ENCODE data around the gene EGFLAM. TPM values are rescaled to one million over a fixed set of nuclear protein-coding genes. Genes with fewer than 3 reads are reported as not detected.

EGFLAM gene
- total RNA-seq, 1 experiment from 2014 or later = 22.4 TPM

DNA sequence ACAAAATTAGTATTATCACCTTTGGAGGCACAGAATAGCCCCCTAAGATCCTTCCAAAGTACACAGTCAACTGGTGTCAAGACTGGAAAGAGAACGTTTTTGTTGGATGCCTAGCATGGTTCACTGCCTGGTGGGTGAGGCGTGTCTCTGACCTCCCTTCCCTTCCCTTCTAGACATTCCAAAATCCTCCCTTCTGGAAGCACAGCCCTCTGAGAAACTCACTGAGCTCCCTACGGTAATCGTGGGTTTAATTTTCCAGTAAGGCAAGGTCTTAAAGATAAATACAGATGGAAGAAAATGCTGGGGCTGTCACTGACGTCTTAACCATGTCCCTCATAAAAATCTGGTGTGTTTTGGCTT is 159.3 kb downstream of the EGFLAM start:
- no peak for DNase-seq (ENCODE audit: low read depth)

DNA sequence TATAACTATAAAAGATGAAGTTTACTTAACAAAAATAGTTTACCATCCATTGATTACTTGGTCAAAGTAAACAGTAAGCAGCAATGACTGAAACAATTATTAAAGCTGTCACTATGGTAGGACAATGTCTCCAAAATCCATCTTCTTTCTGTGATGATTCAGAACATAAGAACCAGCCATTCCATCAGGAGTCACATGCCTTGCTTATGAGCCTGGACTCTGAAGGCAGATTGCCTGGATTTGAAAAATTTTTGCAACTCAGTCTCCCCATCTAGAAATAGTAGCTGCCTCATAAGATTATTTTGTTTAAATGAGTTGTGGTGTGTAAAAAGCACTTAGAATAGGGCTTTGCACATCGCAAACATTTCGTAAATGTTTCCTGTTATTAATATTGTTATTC is 161.9 kb downstream of the EGFLAM start:
- DNase-seq (ENCODE audit: low read depth) = no peak

DNA sequence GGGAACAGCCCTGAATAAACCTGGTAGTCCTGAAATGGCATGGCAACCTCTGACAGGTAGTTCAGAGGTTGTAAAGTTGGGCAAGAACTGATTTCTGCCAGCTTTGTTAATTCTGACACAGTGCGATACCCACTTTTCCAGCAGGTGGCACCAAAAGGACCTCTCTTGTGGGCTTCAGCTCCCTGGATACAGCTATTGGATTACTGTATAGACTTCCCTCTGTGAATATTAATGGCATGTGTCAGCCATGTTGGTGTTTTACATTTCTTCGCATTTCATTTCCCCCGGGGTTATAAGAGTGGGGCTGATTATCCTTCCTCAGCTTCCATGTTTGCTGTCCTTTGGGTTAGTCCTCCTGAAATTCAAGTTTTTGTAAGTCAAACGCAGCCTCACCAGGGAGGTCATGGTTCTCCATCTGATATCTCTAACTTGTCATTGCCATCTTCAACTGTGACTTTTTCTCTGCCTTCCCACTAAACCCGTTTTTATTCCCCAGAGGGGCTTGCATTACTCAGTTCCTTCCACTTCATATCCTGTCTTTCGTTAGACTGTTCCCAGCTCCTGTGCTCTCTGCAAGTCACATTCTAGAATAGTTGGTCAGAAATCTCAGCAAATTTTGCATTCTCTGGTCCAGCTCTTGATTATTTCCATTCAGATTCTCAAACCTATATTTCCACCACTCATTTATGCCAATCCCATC is 162.5 kb downstream of the EGFLAM start:
- peak; percentile 86 for DNase-seq (ENCODE audit: low read depth)

DNA sequence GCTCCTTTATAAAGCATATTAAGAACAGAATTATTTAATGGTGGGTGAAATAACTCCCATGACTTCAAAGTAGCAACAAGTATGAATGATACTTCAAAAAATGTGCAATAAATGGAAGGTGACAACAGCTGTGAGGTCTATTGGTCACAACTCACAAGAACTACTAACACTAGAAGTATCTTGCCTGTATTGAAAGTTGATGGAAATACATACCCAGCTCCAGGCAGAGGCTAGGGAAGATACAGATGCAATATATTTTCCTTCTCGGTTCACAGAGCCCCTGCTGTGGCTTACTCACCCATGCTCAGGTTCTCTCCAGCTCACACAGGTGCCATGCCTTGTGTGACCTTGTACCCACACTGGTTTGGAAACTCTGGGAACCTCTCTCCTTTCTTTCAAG is 164.3 kb downstream of the EGFLAM start:
- peak; percentile 57 for DNase-seq (ENCODE audit: low read depth)

DNA sequence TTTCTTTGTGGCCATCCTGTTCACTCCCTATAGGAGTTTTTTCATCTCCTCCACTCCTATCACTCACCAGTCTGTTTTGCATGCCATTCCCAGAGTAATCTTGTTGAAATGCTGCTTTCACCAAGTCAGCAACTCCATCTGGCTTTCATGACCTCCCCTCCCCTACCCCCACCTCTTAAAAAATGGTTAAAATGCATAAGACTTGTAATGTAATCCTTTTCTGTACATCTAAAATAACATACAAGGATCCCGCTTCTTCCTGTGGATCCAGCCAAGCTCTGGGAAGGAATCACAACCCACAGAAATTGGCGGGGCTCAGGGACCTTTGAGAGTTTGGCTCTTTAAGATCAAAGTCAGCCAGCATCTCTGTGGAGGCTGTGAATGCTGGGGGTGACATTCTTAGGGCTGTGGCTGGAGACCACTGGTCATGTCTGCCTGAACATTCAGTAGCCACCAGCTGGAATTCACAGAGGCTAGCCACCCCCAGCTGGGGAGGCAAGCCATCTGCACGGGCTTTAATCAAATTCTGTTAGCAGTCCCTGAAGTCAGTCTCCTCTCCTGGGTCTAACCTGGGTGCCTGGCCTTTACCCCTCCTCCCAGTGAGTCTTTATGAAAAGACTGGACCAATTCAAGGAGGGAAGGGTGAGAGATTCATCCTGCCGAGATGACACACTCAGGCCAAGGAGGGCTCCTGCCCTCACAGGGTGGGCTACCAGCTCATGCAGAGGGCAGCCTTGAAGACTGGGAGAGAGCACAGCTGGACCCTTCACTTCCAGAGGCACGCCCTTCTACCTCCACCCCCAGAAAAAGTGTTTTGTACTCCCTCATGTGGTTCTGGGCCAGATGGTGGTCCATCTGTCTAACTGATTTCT is 165.2 kb downstream of the EGFLAM start:
- DNase-seq (ENCODE audit: low read depth) = no peak

DNA sequence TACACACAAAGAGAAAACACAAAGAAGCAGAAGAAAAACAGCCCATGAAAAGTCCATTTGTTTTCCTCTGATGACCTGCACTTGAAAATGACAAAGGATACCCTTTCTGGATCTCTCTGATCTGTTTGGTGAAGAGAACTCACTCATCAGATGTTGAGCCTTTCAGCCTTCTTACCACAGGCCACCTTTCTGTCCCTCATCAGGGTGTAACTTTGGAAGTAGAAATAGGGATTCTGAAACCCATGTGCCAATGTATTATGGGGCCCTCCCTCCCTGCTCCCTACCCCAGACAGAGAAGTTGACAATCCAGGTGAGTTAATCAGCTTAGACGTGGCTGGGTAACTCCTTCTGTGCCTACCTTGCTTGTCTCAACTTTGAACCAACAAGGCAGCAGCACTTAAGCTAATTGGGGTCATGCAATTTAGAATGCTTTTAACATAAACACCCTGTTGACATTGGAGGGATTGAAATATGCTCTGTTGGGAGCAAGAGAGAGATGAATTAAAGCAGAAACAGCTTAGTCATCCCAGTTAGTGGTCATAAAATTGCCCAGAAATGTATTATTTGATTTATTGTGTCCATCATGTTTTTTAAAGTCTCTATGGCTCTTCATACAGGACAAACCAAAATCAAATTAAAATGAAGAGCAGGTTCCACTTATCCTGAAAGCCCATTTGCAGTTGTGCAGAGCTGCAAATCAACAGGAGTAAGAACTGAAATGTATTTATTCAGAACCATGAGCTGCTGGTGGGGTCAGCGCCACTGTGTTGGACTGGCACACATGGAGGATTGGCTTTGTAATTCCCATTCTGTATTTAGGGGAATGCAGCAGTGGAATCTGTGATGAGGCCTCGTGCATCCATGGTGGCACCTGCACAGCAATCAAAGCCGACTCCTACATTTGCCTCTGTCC is 166.0 kb downstream of the EGFLAM start:
- peak; percentile 42 for DNase-seq (ENCODE audit: low read depth)

DNA sequence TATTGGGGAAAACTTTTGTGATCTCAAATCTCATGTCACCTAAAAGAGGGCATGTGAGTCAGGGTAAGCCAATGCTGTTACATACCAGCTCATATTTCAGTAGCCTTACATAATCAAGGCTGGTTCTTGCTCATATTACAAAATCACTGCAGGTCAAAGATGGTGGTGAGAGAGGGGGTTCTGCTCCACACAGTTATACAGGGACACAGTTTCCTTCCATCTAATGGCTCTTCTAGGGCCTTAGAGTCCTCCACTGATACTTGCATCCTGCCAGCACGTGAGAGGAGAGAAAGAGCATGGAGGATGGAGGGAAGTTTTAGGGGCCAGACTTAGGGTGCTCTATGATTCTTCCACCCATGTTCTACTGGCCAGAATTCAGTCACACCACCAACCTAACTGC is 168.1 kb downstream of the EGFLAM start:
- peak; percentile 71 for DNase-seq (ENCODE audit: low read depth)

DNA sequence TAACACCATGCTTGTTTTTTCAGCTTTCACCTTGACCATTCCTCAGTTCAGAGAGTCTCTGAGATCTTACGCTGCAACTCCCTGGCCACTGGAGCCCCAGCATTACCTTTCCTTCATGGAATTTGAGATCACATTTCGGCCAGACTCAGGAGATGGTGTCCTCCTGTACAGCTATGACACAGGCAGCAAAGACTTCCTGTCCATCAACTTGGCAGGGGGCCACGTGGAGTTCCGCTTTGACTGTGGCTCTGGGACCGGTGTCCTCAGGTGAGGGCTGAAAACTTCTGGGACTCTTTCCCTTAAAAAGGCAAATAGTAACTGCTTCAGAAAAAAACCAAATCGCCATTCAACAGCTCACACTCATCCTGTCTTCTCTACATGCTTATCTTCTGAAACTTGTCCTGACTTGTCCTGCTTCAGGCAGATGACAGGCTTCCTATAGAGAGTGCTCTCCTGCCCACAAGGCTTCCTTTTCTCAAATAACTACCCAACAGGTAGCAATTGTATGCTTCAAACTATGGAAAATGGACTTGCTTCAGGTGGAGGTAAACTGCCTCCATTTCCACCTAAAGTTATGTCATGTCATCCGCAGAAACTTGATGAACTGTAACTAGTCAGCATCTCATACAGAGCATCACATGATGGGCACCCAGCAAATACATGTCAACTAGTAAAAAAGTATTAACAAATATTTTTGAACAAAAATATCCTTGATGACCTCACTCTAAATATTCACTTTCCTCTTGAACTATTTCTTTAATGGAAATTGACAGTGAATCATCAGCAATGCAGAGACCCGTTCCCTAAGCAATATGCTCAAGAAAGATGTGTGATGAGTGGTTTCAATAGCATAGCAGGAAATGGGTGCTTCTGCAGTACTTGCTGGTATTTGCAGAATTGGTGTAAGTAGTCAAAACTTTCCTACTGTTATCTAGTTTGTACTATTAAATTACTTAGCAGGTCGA is 168.9 kb downstream of the EGFLAM start:
- peak; percentile 50 for DNase-seq (ENCODE audit: low read depth)

DNA sequence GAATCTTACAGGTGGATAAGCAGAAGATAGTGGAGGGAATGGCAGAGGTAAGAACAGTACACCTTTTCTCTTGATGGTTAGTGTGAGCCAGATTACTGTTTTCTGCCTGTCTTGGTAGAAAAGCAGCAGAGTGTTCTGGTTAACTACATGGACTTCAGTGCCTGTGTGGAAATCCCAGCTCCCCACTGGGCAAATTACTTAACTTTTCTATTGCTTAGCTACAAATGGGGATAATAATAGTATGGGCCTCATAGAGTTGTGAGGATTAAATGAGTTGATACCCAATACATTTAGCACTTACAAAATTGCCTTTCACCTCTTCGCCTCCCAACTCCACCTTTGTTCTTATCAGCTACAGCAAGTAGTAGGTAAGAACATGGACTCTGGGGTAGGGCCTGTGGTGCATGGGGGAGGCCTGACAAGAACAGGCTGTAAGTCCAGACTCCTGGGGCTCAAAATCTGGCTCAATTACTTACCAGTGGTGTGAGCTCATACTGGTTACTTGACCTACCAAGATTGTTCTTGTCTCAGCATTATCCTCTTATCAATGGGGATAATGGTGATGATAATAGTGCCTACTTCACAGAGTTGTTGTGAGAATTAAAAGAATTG is 173.0 kb downstream of the EGFLAM start:
- no peak for DNase-seq (ENCODE audit: low read depth)

DNA sequence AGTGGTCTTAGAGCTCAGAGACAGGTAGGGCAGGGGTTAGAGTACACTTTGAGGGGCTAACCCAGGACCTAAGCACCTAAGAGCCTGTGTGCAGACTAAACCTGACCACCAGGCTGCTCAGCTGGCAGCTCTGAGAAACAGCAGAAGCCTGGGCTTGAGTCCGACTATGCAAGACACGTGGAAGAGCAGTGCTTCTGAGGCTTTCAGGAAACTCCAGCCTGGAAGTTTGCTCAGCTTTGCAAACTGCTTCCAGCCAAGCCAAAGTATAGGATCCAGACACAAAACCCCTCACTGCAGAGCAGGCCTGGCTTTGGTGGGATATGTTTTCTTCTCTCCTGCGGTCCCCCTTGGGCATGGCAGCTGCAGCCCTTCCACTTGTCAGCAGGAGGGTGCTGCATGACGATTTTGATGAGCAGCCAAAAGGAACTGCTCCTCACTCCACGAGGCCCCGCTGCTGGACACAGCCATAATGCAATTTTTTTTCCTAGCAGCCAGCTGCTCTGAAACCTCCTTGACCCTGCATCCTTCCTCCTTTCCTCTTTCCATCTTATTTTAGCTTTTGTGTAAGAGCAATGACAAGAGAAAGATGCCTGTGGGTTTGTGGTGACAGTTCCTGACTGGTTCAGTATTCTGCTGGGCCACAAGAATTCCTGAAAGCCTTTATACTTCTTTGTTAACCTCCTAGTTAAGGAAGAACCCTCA is 175.0 kb downstream of the EGFLAM start:
- DNase-seq (ENCODE audit: low read depth) = peak; percentile 95

DNA sequence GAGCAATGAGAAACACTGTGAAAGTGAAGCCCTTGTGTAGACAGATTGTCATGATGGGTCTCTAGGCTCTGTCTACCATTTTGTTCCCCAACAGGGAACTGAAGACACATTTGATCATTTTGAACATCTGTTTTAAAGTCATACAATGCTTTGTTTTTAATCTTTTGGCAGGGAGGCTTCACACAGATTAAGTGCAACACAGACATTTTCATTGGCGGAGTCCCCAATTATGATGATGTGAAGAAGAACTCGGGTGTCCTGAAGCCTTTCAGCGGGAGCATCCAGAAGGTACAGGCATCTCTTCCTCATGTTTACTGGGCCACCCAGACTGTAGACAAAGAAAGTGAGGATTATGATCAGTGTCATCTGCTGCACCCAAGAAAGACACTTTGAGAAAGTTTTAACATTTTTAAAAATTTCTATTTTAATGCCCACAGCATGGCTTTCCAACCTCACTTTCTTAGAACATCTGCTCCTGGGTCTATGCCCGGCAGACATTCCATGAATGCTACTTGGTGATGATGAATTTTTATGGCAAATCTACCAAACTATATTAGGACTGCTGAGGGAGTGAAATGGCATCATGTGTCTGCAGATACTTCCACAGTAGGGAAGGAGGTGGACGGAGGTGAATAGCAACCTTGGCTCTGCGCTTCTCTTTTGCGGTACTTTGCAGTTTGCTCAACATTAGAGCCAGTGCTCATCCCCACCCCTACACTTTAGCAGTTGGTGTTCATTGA is 176.8 kb downstream of the EGFLAM start:
- DNase-seq (ENCODE audit: low read depth) = peak; percentile 67

DNA sequence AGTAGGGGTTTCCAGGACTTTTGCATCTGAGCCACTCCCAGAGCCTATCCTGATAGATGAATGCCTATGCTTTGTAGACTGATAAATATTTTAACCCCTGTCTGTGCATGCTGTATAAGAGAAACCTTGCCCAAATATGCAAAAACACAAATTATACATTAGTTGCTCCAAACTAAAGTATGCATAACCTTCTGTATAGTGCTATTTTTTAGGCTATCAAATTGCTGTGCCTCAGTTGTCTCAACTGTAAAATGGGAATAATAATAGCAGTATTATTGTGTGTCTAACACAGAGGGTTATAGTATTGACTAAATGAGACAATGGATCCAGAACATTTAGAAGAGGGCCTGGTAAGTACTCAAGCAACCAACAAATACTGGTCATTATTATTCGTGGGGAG is 180.4 kb downstream of the EGFLAM start:
- DNase-seq (ENCODE audit: low read depth) = no peak

DNA sequence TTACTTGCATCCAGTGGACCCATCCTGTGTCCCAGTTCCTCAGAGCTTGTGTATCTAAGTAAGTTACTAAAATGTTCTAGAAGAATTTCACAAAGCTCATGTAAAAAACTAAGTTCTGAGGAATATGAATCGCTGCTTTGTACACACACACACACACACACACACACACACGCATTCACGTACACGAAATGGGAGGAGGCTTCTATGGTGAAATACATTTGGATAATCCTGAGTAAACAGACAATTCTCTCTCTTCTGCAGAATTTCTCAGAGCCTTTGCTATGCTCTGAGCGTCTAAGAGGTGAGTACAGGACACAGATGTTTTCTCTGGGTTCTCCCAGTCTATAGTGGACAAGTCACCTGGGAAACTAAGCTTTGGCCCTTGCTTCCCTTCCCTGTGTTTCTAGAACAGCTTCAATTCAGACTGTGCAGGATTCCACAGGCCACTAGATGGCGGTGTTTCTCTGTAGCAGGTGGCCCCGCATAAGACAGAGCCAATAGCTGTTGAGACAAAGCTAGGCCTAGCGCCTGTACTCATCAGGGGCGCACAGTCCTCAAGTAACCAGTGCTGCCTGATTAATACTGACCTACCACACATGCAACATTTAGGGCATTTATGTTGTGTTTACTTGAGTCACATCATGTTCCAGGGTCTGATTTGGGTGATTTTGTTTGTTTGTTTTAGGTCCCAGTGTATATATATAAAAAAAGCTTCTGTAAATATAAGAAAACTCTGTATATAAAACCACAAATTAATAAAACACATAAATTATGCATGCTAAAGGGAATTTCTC is 183.3 kb downstream of the EGFLAM start:
- peak; percentile 90 for DNase-seq (ENCODE audit: low read depth)

DNA sequence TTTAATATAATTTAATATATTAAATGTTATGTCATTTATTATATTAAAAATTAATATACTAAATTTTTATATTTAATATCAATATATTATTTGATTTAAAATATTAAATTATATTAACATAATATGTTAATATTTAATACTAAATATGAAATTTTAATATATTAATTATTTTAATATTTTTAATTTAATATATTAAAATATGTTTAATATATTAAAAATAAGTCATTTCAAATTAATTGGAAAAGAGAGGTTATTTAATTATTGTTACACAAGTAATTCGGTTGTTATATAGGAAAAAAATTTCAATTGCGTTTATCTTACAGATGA is 183.9 kb downstream of the EGFLAM start:
- no peak for DNase-seq (ENCODE audit: low read depth)

DNA sequence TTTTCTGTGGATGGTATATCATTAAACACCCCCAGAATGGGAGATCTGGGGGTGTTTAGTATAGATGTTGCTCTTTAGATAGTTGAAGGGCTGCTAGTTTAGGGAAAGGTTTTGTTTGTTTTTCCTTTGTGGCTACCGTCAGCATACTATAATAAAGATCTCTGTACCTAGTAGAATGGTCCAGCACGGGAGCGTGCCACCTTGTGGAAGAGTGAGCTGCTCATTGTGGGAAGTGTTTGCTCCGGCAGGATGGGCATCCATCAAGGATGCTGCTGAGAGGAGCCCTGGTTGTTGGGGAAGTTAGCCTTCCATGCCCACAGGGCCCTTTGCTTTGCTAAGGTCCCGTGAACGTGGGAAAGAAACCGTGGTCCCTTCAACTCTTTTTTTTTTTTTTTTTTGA is 185.0 kb downstream of the EGFLAM start:
- no peak for DNase-seq (ENCODE audit: low read depth)

DNA sequence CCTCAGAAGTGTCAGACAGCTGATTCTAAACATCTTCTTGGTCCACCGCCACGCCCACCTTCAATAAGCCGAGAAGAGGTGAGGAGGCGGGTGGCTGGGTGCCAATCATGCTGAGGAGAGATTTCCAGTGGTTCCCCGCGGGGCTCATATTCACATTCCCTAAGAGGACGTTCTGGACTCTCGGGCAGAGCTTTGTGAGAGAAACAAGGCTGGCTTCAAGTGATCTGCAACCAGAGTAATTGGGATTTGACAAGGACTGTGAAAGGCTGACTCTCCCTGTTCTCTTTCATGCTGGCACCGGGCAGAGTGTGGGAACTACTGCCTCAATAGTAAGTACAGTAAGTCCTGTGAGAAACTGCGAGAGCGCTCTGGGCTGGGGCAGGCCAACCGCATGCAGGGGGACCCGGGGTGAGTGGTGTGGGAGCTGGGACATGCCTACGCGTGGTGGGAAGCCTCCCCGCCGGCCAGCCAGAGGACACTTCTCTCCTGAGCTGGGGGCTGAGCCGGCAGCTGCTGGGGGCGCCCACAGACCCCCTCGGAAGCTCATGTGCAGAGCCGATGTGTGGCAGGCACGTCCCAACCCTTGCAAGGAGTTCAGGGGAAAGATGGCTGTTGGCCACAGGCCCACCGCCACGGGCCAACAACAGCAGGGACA is 187.1 kb downstream of the EGFLAM start:
- peak; percentile 72 for DNase-seq (ENCODE audit: low read depth)

DNA sequence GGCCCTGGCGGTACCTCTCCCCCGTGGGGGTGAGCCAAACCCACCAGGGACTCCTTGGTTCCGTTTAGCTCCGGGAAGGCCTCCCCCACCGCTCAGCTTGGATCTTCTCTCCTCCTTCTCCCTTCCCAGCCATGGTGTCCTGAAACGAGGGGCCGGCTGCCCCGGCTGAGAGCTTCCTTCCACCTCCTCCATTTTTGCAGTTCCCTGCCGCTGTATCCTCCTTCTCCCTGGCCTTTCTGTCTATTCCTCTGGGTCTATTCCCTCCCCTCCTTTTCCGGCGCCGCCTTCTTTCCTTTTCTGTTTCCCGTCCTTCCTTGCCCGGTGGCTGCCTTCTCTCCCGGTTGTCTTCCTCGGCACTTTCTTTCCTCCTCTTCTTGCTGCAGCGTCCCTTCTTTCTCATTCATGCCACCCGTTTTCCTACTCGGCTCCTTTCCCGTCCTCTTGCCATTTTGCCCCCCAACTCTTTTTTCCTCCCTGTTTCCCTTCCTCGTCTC is 187.7 kb downstream of the EGFLAM start:
- peak; percentile 54 for DNase-seq (ENCODE audit: low read depth)

DNA sequence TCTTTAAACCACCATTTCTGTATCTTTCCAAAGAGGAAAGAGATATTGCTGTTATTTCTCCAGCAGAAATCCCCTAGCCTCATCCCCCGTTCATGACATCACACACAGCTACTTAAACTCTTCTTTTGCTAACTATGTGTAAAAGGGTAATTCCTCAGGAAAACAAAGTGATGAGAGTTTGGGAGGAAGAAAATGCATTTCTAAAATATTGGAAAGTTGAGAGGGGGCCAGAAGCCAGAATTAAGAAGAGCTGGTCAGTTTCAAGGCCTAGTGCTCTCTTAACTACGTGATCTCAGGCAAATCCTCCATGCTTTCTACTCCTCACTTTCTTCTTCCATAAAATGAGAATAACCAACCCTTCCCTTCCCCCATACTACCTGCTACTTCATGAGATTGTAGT is 188.7 kb downstream of the EGFLAM start:
- no peak for DNase-seq (ENCODE audit: low read depth)
